Natural killer cell (primary cell): ENCODE measurements around the gene TANC1. TPM values are rescaled to one million over a fixed set of nuclear protein-coding genes. Genes with fewer than 3 reads are reported as not detected.

Experiments used
- ATAC-seq, 3 donors: fragments of 150-1000 bp in 2 of 3; fragments of 200-7000 bp in 1 of 3; cut with Tn5 transposase; 1 replicate in 1 of 3; 2 replicates in 2 of 3; pipeline ENCODE4 v1.10.0; 2021; ENCODE audit warnings: mild to moderate bottlenecking in 2 of 3, moderate library complexity in 2 of 3
- DNase-seq, 2 donors: peaks; one replicate each; pipeline versions ENCODE4 v3.0.0 to v3.0.0-alpha.2; 2013 to 2021; ENCODE audit warnings: mixed read lengths in 1 of 2
- H3K27ac ChIP-seq: one replicate; pipeline ENCODE4 v1.5.1; 2013; ENCODE audit warnings: mild to moderate bottlenecking, low read length
- H3K27me3 ChIP-seq: one replicate; pipeline ENCODE4 v1.6.1; 2013; ENCODE audit warnings: low read length; ENCODE audit not compliant: control insufficient read depth, insufficient read depth
- H3K36me3 ChIP-seq: one replicate; pipeline ENCODE4 v1.6.1; 2013; ENCODE audit warnings: low read length; ENCODE audit not compliant: control insufficient read depth, insufficient read depth
- H3K4me1 ChIP-seq: one replicate; pipeline ENCODE4 v1.6.1; 2013; ENCODE audit warnings: low read length; ENCODE audit not compliant: control insufficient read depth, insufficient read depth
- H3K4me3 ChIP-seq: one replicate; pipeline ENCODE4 v1.5.1; 2013; ENCODE audit warnings: low read length
- H3K9me3 ChIP-seq: one replicate; pipeline ENCODE4 v1.6.1; 2013; ENCODE audit warnings: low read length; ENCODE audit not compliant: control insufficient read depth, insufficient read depth
- H3K27ac Mint-ChIP-seq, 2 donors: one replicate each; pipeline ENCODE4 v1.8.0; 2022; ENCODE audit warnings: mild to moderate bottlenecking in 2 of 2, mixed read lengths in 2 of 2, moderate library complexity in 1 of 2
- H3K27me3 Mint-ChIP-seq, 2 donors: one replicate each; pipeline ENCODE4 v1.8.0; 2022; ENCODE audit warnings: low read depth in 2 of 2, mixed read lengths in 2 of 2
- H3K36me3 Mint-ChIP-seq: one replicate; pipeline ENCODE4 v1.8.0; 2022; ENCODE audit warnings: mixed read lengths
- H3K4me1 Mint-ChIP-seq, 2 donors: one replicate each; pipeline ENCODE4 v1.8.0; 2022; ENCODE audit warnings: mixed read lengths in 2 of 2
- H3K4me3 Mint-ChIP-seq: one replicate; pipeline ENCODE4 v1.8.0; 2022; ENCODE audit warnings: mild to moderate bottlenecking, moderate library complexity, mixed read lengths
- H3K9me3 Mint-ChIP-seq, 2 donors: one replicate each; pipeline ENCODE4 v1.8.0; 2022; ENCODE audit warnings: mixed read lengths in 2 of 2
- CTCF ChIP-seq: fragments of 200-600 bp; IDR thresholded peaks from one replicate; pipeline ENCODE4 v1.8.0; 2022; ENCODE audit warnings: antibody characterized with exemption
- WGBS: methylation state at CpG from one replicate; pipeline ENCODE4 v1.1.7; 2013; ENCODE audit warnings: missing lambda C conversion rate; ENCODE audit not compliant: insufficient coverage; 5-methylcytosine and 5-hydroxymethylcytosine counted together
- intact Hi-C: fragments of 100-400 bp; cut with micrococcal nuclease; formaldehyde crosslinking; loops from one replicate; pipeline ENCODE4 v1.14.2; 2022
- total RNA-seq, 4 donors: library from RNA; stranded (reverse); fragments of 120-200 nt in 1 of 4; gene quantifications; one replicate each; pipeline versions ENCODE4 v1.2.3 to v1.2.4, GENCODE V29; 2013 to 2022

The TANC1 gene
- total RNA-seq, 3 donors from 2014 or later (not counting 1 experiment from before 2014, with no cell fraction given), result 0.82 to 4.2 (median 1.1) TPM

DNA sequence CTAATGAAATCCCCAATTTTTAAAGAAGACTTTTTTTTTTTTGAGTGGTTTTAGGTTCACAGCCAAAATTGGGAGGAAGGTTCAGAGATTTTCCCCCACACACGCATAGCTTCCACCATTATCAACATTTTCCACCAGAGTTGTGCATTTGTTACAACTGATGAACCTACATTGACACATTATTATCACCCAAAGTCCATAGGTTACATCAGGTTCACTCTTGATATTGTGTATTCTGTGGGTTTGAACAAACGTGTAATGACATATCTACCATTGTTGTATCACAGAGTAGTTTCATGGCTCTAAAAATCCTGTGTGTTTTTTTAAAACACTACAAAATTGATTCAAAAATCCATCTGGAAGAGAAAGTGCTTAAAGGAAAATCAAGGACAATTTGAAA lies 101.8 kb downstream of the TANC1 start:
- Mint-ChIP-seq H3K9me3 (no peaks in the 10 kb centered on the region), H3K27me3 (no peaks in the 10 kb centered on the region), H3K4me1 (no peaks in the 10 kb centered on the region), H3K4me3 (no peak overlapping the region), H3K36me3 (no peaks in the 10 kb centered on the region), H3K27ac (no peak overlapping the region)
- WGBS, result no CpG with 5 or more reads among the region's 2 CpGs
- no peaks in the 10 kb centered on the region for H3K4me1 ChIP-seq
- no peak overlapping the region for H3K27ac ChIP-seq
- ATAC-seq (no peak), DNase-seq (no peak)
- no peaks in the 10 kb centered on the region for H3K27me3 ChIP-seq
- H3K4me3 ChIP-seq, result no peak overlapping the region
- H3K36me3 ChIP-seq, result no peaks in the 10 kb centered on the region
- TF ChIP-seq CTCF, result no peak
- intact Hi-C loops, result no loop called here
- H3K9me3 ChIP-seq, result no peaks in the 10 kb centered on the region

- intact Hi-C loops, result no loop called here
- no peak overlapping the region for H3K27ac ChIP-seq
- H3K4me1 Mint-ChIP-seq, result no peaks in the 10 kb centered on the region
- no peak for ATAC-seq
- H3K4me3 ChIP-seq, result no peak overlapping the region
- H3K36me3 ChIP-seq, result no peaks in the 10 kb centered on the region
- H3K9me3 ChIP-seq, result no peaks in the 10 kb centered on the region
- H3K36me3 Mint-ChIP-seq, result no peaks in the 10 kb centered on the region
- H3K9me3 Mint-ChIP-seq, result no peaks in the 10 kb centered on the region
- H3K4me1 ChIP-seq, result no peaks in the 10 kb centered on the region
- H3K27ac Mint-ChIP-seq, result no peak overlapping the region
- H3K27me3 Mint-ChIP-seq, result no peaks in the 10 kb centered on the region
- no peak for TF ChIP-seq CTCF
- WGBS, result 100% methylated on average over 2 of the region's 2 CpGs
- H3K27me3 ChIP-seq, result no peaks in the 10 kb centered on the region
- H3K4me3 Mint-ChIP-seq, result no peak overlapping the region
- DNase-seq, result no peak
Measured at GRCh38 chr2:159071190-159071915, 102.9 kb downstream of the TANC1 start.

- no CpG with 5 or more reads among the region's 2 CpGs for WGBS
- H3K36me3 Mint-ChIP-seq, result no peaks in the 10 kb centered on the region
- TF ChIP-seq CTCF, result no peak
Measured at GRCh38 chr2:159072795-159073194, 104.4 kb downstream of the TANC1 start.

DNA sequence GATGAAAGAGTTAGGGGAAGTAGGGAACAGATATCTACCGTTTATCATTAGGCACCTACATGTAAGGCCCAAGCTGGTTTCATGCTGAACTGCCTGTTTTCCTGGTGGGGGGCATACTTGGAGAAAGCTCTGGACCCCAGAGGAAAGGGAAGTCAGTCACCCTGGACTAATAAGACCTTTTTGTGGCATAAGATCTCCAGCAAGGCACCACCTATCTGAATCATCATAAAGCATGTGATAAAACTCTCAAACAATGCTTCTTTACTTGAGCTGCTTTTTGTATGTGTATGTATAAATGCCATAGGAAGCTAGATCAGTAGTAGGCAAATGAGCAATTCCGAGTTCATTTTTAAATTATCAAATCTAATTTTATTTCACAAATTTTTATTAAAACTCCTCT lies 104.8 kb downstream of the TANC1 start:
- Histone ChIP-seq H3K27me3 (no peaks in the 10 kb centered on the region), H3K27ac (no peak overlapping the region), H3K4me3 (no peak overlapping the region), H3K4me1 (no peaks in the 10 kb centered on the region), H3K9me3 (no peaks in the 10 kb centered on the region), H3K36me3 (no peaks in the 10 kb centered on the region)
- Mint-ChIP-seq H3K27ac (no peak overlapping the region), H3K4me1 (no peaks in the 10 kb centered on the region), H3K9me3 (no peaks in the 10 kb centered on the region), H3K4me3 (no peak overlapping the region), H3K36me3 (no peaks in the 10 kb centered on the region), H3K27me3 (no peaks in the 10 kb centered on the region)
- DNase-seq (no peak), ATAC-seq (no peak)
- intact Hi-C loops, result no loop called here
- no peak for TF ChIP-seq CTCF
- 88% methylated on average over 1 of the region's 2 CpGs for WGBS

More at GRCh38 chr2:159072795-159073194, 104.4 kb downstream of the TANC1 start:
- Histone ChIP-seq H3K9me3 (no peaks in the 10 kb centered on the region), H3K27me3 (no peaks in the 10 kb centered on the region), H3K4me1 (no peaks in the 10 kb centered on the region), H3K27ac (no peak overlapping the region), H3K36me3 (no peaks in the 10 kb centered on the region), H3K4me3 (no peak overlapping the region)
- Mint-ChIP-seq H3K4me3 (no peak overlapping the region), H3K9me3 (no peaks in the 10 kb centered on the region), H3K27ac (no peak overlapping the region), H3K27me3 (no peaks in the 10 kb centered on the region), H3K4me1 (no peaks in the 10 kb centered on the region)
- intact Hi-C loops, result no loop called here
- DNase-seq (no peak), ATAC-seq (no peak)
